Psoas muscle (tissue), 8 donors: ENCODE measurements around the gene C19orf38. TPM values are rescaled to one million over a fixed set of nuclear protein-coding genes. Genes with fewer than 3 reads are reported as not detected.
"Not testable (repeated sequence)": the region's sequence is repeated elsewhere in the genome, so short reads cannot be mapped to it uniquely, and the experiment has no call there.

Source experiments
- ATAC-seq, 4 donors: fragments of 200-7000 bp; cut with Tn5 transposase; one replicate each; pipeline ENCODE4 v1.9.1; 2020; ENCODE audit warnings: moderate library complexity in 3 of 4, mild to moderate bottlenecking in 2 of 4
- DNase-seq, 2 donors: peaks; one replicate each; pipeline ENCODE4 v3.0.0-alpha.2; 2020
- H3K27ac ChIP-seq: fragments of 200-600 bp; one replicate; pipeline ENCODE4 v1.8.0; 2022
- H3K27me3 ChIP-seq, 3 donors: fragments of 200-600 bp in 1 of 3; one replicate each; pipeline versions ENCODE4 v1.6.1 to v1.8.0; 2013 to 2022; ENCODE audit warnings: low read length in 2 of 3, mild to moderate bottlenecking in 2 of 3, moderate library complexity in 1 of 3; ENCODE audit not compliant: insufficient read depth in 3 of 3
- H3K36me3 ChIP-seq, 2 donors: fragments of 200-600 bp in 1 of 2; one replicate each; pipeline versions ENCODE4 v1.6.1 to v1.8.0; 2013 to 2022; ENCODE audit warnings: low read depth in 1 of 2, mild to moderate bottlenecking in 1 of 2, moderate library complexity in 1 of 2; ENCODE audit not compliant: insufficient read depth in 1 of 2
- H3K4me1 ChIP-seq: fragments of 200-600 bp; one replicate; pipeline ENCODE4 v1.8.0; 2022
- H3K4me3 ChIP-seq: fragments of 200-600 bp; one replicate; pipeline ENCODE4 v1.8.0; 2022; ENCODE audit warnings: mild to moderate bottlenecking
- H3K9me3 ChIP-seq: fragments of 200-600 bp; one replicate; pipeline ENCODE4 v1.8.0; 2022
- WGBS, 3 donors: extraction: QIAGEN DNeasy Blood & Tissue Kit; methylation state at CpG; one replicate each; pipeline versions ENCODE4 v1.1.6 to v1.1.7; 2013; 5-methylcytosine and 5-hydroxymethylcytosine counted together
- intact Hi-C, 2 donors: fragments of 100-400 bp; cut with DNase I; formaldehyde crosslinking; loops; one replicate each; pipeline versions ENCODE4 v1.11.0 to v1.14.2; 2022
- polyA plus RNA-seq, 3 donors: library from polyadenylated mRNA; stranded (reverse); fragments of 200-250 nt; gene quantifications; one replicate each; pipeline ENCODE4 v1.2.3, GENCODE V29; 2013
- total RNA-seq, 4 donors: library from RNA; stranded (reverse); fragmentation: NEBNext Ultra II Directional in 2 of 4; extraction: Animal tissue kit (Norgen Biotek cat#: 25700) in 2 of 4; gene quantifications; one replicate each; pipeline versions ENCODE4 v1.2.1 to v1.2.4, GENCODE V29; 2021 to 2023
- TF ChIP-seq, protein P1 (sequence below): fragments of 200-600 bp; IDR thresholded peaks from one replicate; pipeline ENCODE4 v1.8.0; 2022; ENCODE audit warnings: antibody characterized with exemption
- donor health status: healthy with polysubstance abuse.
- donor health status: DM: no; HTN: no; CAD: no; lungs with moderate emphysema.
- donor health status: Bipolar disorder and iron deficiency.
- donor health status: healthy.
- donor health status: DM: yes; HTN: yes; CAD: no.
- donor health status: DM: no; HTN: no; CAD: no.
- donor health status: DM: no; HTN: no; CAD: no.
- donor health status: DM: yes; HTN: yes; CAD: no.

Gene C19orf38
- total and polyA plus RNA-seq, 7 donors: 0.30 to 2.9 (median 1.3) TPM

DNA sequence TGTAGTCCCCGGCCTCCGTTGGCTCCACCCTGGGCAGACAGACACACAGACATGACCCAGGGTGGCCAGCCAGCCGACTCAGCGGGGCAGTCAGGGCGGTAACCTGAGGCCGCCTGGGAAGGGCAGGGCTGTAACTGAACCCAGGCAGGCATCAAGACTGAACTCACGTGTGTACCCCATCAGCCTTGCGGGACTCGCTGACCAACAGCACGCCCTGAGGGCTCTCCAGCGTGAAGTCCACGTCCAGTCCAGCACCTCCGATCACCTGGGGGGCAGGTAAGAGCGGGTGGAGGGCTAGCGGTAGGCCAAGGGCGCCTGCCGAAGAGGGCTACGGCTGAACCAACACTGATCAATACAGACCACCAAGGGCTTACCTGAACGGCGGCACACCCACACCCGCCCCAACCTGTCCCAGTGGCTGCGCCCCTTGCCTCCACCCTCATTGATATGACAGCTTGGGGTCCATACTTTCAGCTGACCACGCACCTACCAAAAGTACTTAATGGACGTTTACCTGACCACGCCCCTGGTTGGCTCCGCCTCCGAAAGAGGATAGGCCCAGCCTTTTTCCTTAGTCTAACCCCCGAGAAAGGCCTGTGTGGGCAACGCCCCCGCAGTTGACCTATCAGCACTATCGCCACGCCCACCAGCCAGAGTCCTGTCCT, 13.0 kb upstream of the C19orf38 start:
- Histone ChIP-seq H3K27ac (peak overlapping the region; percentile 99), H3K4me3 (peak overlapping the region; percentile 84), H3K4me1 (peaks cover 7% of the 10 kb centered on the region), H3K9me3 (peaks cover 5% of the 10 kb centered on the region), H3K27me3 (no peaks in the 10 kb centered on the region), H3K36me3 (peaks cover 0 to 44% of the 10 kb centered on the region in 2 donors)
- DNase-seq (peak; percentile 49 to 77), ATAC-seq (peak; percentile 0 to 22 (median 0))
- 34 to 39% (median 37%) methylated on average over 30 to 32 of the region's 32 CpGs for WGBS, 3 donors
- intact Hi-C loops: no loop called here
- TF ChIP-seq, protein P1, sequence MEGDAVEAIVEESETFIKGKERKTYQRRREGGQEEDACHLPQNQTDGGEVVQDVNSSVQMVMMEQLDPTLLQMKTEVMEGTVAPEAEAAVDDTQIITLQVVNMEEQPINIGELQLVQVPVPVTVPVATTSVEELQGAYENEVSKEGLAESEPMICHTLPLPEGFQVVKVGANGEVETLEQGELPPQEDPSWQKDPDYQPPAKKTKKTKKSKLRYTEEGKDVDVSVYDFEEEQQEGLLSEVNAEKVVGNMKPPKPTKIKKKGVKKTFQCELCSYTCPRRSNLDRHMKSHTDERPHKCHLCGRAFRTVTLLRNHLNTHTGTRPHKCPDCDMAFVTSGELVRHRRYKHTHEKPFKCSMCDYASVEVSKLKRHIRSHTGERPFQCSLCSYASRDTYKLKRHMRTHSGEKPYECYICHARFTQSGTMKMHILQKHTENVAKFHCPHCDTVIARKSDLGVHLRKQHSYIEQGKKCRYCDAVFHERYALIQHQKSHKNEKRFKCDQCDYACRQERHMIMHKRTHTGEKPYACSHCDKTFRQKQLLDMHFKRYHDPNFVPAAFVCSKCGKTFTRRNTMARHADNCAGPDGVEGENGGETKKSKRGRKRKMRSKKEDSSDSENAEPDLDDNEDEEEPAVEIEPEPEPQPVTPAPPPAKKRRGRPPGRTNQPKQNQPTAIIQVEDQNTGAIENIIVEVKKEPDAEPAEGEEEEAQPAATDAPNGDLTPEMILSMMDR: no peak

DNA sequence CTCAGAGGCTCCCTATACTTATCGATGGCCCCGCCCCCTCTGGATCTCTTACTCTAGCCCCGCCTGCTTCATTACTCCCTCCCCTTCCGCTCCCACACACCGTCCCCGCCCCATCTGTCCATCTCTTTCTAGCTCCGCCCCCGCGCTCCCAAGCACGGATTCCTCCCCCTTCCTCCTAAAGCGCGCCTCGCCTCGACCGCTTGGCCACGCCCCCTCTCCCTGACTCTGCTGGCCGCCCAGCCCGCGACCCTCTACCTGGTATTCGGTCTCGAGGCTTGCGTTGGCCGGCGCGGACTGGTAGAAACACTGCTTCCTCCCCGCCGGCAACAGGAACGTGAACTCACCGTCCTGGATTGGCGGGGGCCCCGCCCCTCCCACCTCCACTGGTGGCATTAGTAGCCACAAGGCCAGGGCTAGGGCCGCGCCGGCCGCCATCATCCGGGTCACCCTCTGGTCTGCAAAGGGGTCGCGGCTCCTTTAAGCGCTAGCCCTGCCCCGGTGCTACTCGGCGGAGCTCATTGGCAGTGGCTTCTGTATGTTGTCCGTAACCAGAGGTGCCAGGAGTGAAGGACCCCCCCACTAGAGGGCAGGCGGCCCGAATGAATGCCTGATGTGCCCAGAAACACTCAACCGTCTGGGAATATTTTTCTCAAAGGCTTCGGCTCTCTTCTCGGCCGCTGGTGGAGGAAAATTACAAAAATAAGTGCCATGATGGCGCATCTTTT, 12.3 kb upstream of the C19orf38 start, which contains the start of gene TMED1:
TMED1 (minus strand) TSS at position 459 of the 725 bp plus-strand sequence; CDS start at position 438, 21 bp downstream.
- TF ChIP-seq, protein P1: peak; percentile 29
- DNase-seq: peak; percentile 100
- peak; percentile 90 to 93 (median 91) for ATAC-seq
- peaks cover 5% of the 10 kb centered on the region for H3K9me3 ChIP-seq
- 0% methylated on average over 48 to 50 of the region's 50 CpGs for WGBS, 3 donors
- peaks cover 7% of the 10 kb centered on the region for H3K4me1 ChIP-seq
- H3K27me3 ChIP-seq: no peaks in the 10 kb centered on the region
- intact Hi-C loops: no loop called here
- peaks cover 0 to 37% of the 10 kb centered on the region in 2 donors for H3K36me3 ChIP-seq
- peak within 1 kb of the TSS; percentile 84 for H3K4me3 ChIP-seq
- peak within 1 kb of the TSS; percentile 99 for H3K27ac ChIP-seq

DNA sequence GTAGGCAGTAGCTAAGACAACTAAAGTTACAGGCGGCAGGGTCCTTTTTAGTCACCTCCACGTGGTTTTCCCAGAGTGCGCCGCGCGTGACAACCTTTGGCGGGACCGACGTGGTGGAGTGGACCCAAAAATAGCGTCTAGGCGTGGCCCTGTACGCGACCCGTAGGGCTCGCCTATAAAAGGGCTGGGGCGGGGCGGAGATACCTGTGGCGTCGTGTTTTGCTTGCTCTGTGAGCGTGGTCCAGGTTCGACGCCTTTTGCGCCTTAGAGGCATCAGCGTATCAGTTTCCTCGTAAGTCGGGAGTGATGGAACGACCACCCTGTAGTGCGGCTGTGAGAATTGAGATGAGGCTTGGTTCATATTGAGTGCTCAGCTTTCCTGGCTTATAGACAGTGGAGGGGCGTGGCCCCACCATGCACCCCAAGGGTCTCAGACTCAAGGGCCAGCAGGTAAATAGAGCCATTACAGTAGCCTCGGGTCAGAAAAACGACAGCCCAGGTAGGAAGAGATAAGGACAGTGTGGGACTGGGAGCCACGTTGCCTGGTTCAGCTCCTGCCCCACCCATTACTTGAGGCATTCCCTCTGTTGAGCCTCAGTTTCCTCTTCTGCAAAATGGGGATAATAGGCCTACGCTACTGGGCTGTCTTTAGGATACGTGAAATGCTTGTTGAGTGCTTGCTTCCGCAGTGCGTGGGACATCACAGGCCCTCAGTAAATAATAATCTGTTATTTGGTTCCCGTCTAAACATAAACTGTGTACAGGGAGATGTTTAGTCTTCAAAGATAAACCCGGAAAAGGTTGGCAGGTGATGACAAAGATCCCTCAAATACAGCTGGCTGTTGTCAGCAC, 11.5 kb upstream of the C19orf38 start:
- 33 to 35% (median 34%) methylated on average over 38 of the region's 38 CpGs for WGBS, 3 donors
- TF ChIP-seq, protein P1: no peak
- Histone ChIP-seq H3K27me3 (no peaks in the 10 kb centered on the region), H3K4me1 (peaks cover 7% of the 10 kb centered on the region), H3K9me3 (peaks cover 5% of the 10 kb centered on the region), H3K4me3 (peak overlapping the region; percentile 84), H3K36me3 (peaks cover 0 to 29% of the 10 kb centered on the region in 2 donors), H3K27ac (peak overlapping the region; percentile 99)
- intact Hi-C loops: no loop called here
- ATAC-seq (peak; percentile 63 to 75 (median 70)), DNase-seq (peak; percentile 90 to 96)

DNA sequence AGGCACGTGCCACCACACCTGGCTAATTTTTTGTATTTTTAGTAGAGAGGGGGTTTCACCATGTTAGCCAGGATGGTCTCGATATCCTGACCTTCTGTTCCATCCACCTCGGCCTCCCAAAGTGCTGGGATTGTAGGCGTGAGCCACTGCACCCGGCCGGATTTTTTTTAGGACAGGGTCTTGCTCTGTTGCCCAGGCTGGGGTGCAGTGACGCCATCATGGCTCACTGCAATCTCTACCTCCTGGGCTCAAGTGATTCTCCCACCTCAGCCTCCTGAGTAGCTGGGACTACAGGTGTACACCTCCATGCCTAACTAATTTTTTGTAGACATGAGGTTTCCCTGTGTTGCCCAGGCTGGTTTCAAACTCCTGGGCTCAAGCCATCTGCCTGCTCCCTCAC, 10.6 kb upstream of the C19orf38 start:
- peaks cover 0 to 20% of the 10 kb centered on the region in 2 donors for H3K36me3 ChIP-seq
- H3K27ac ChIP-seq, DNase-seq, ATAC-seq, H3K27me3 ChIP-seq, H3K4me3 ChIP-seq, H3K9me3 ChIP-seq, H3K4me1 ChIP-seq, intact Hi-C loops: not testable (repeated sequence)
- 94 to 96% (median 94%) methylated on average over 7 of the region's 7 CpGs for WGBS, 3 donors
